Measurements from ENCODE around the gene BNC2.

DNA sequence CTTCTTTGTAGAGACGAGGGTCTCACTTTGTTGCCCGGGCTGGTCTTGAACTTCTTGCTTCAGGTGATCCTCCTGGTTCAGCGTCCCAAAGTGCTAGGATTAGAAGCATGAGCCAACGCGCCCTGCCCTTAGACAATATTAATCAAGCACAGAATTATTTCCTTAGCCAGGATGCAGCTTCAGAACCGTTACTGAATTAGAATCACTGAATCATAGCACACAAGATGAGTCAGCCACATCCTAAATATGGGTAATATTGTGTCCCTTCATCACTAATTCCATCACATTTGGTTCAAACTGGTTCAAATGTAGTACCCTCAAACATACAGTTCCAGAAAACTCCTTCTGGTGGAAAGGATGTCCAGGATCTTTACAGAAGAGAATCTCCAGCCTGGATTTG, 82.7 kb downstream of the BNC2 start:
- TF ChIP-seq CTCF (conservative IDR thresholded peaks at IDR 0.05; ENCODE audit: low read length) (no peak), EZH2phosphoT487 (IDR thresholded peaks at IDR 0.05; ENCODE audit: borderline replicate concordance) (no peak)

All from Loucy (cell line).